GM18909 (cell line): ENCODE measurements around the gene SLC49A3.

ENCODE experiments used
- ATAC-seq: cut with Tn5 transposase; IDR thresholded peaks from one replicate; pipeline ENCODE4 v1.9.1; 2021; ENCODE audit warnings: mild to moderate bottlenecking; ENCODE audit not compliant: unreplicated experiment, poor library complexity

Gene SLC49A3

GRCh38 chr4:683247-683897 is 5.6 kb downstream of the SLC49A3 start:
- ATAC-seq = no peak

DNA sequence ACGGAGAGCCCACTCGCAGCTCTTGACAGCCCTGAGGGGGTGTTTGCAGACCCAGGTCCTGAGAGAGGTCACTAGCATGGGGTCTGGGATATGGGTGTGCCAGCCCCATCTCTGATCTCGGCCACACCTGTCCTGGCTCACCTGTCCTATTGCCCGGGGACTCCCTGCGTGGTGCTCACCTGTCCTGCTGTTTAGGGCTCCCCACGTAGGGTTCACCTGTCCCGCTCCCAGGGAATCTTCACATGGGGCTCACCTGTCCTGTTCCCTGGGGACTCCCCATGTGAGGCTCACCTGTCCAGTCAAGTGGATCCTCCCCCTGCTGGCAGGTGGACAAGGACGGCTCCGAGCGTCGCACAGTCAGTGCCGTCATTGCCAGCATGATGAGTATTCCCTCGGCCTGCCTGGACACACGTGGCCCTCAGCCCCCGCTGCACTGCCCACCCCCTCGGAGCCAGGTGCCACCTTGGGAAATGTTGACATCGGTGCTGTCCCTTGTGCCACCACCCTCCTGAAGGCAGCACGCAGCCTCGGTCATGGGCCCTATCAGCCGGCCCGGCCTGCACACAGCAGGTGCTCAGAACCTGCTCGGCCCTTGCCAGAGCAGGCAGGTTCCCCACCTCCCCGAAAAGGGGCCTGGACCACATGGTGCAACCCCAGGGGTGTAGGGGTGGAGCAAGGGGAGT is 6.3 kb downstream of the SLC49A3 start:
- no peak for ATAC-seq

GRCh38 chr4:681736-682451 is 7.1 kb downstream of the SLC49A3 start:
- ATAC-seq = no peak

DNA sequence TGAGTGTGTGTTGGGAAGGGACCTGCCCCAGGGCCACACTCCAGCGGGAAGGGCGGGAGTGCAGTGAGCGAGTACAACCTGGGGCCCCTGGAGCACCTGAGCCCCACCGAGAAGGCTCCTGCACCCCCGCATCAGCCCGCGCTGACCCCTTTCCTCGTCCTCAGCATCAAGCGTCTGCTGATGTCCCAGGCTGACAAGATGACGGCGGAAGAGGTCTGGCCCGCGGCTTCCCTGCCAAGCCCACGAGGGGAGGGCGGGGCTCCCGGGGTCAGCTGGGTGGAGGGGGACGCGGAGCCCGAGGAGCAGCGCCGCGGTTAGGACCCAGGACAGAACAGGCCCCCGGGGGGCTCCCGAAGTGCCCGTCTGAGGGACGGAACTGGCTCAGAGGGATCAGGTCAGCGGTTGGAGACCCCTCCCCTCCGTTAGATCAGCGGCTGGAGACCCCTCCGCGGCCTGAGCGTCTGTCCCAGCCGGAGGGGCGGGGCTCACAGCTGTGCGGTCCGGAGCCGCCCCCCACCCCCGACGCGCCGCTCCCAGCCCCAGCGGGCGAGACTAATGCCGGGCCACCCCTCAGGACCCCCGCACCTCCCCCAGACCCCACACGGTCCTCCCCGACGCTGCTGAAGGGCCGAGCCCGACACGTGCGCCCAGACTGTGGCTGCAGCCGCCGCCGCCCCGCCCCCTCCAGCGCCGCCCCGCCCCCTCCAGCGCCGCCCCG is 7.9 kb downstream of the SLC49A3 start:
- ATAC-seq = no peak

DNA sequence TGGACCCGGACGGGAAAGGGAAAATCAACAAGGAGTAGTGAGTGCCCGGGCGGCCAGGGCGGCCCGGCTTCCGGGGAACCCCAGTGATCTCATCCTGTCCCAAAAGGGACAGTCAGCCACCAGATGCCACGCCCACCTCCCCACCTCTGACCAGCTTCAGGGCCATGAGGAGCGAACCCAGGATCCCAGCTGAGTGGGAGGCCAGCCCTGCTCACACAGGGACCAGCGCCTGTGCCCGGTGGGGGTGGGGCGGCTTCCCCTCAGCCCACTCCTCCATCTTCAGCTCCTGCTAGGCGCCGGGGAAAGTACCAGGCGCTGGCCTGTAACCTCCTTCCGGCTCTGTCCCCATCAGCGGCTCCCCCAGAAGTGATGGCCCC is 8.4 kb downstream of the SLC49A3 start:
- ATAC-seq = no peak

- no peak for ATAC-seq
Observed at GRCh38 chr4:680091-680490, 8.9 kb downstream of the SLC49A3 start.

DNA sequence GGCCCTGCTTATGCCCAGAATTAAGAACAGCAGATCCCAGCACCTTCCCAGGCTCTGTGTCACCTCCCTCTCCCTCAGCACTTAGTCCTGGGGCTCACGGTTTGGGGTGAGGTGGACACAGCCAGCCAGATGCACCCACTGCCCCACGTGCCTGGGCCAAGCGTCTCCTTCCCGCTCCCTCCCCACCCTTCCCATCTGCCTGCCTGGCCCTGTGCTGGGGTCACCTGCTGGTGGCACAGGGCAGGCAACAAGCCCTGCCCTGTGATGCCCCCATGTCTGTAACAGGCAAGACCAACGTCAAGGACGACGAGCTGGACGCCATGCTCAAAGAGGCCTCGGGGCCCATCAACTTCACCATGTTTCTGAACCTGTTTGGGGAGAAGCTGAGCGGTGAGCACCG is 9.3 kb downstream of the SLC49A3 start:
- no peak for ATAC-seq

GRCh38 chr4:679104-679481 is 9.9 kb downstream of the SLC49A3 start:
- ATAC-seq = no peak

DNA sequence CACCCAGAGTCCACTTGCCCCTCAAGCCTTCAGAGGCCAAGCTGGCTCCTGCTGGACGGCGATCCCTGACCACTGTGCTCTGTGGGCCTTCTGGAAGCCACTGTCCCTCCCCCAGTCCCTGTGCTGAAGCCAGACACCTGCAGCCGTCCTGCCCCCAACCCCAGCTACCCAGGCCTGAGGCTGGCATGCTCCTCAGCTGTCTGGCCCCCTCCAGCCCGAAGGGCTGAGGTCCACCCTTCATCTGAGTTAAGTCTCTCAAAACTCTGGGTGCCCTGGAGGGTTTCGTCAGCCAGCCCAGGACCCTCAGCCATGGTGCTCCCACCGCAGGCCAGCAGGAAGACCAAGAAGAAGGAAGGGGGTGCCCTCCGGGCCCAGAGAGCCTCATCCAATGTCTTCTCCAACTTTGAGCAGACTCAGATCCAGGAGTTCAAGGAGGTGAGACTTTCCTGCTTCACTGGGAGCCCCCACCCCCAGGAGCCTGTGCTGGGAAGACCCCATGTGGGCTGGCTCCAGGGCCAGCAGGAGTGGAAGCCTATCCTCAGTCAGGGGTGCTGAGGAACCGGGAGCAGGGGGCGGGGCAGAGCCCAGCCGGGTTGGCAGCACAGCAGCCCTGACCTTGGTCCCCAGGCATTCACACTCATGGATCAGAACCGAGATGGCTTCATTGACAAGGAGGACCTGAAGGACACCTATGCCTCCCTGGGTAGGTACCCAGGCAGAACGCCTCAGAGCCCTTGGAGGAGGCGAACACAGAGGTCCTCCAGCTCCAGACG is 10.4 kb downstream of the SLC49A3 start:
- ATAC-seq = no peak

- no peak for ATAC-seq
Observed at GRCh38 chr4:677431-678293, 11.3 kb downstream of the SLC49A3 start.

GRCh38 chr4:676871-677235 is 12.1 kb downstream of the SLC49A3 start:
- ATAC-seq = no peak

GRCh38 chr4:675980-676870 is 12.7 kb downstream of the SLC49A3 start:
- peak; percentile 34 for ATAC-seq

- peak; percentile 4 for ATAC-seq
Observed at GRCh38 chr4:675036-675882, 13.7 kb downstream of the SLC49A3 start.

- ATAC-seq = peak; percentile 81
Observed at GRCh38 chr4:674172-675035, 14.5 kb downstream of the SLC49A3 start, which contains the start of the genes ATP5ME and MYL5. Gene ATP5ME (minus strand): TSS chr4:674276. CDS start chr4:674247, 29 bp downstream. Gene MYL5 (plus strand): TSS chr4:674542. CDS start chr4:678027, 3,485 bp downstream.

- no peak for ATAC-seq
Observed at GRCh38 chr4:673349-674091, 15.4 kb downstream of the SLC49A3 start.

DNA sequence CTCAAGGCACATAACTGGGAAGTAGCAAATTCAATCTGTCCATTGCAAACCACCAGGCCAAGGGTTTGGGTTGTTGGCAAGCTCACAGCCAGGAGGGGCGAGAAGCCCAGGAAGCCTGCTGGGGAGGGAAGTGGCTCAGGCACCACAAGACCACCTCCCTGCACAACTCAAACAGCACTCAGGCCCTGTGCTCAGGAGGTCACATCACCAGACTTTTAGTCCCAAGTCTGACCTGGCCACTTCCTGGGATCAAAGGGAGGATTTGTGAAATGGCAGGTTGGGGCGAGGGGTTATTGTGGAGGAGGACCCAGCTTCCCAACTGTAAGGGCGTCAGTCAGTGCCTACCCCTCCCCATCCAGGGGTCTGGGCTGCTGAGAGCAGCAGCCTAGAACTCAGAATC is 17.2 kb downstream of the SLC49A3 start:
- no peak for ATAC-seq
